Activated CD4-positive, alpha-beta T cell treated with anti-CD3 and anti-CD28 coated beads, Interleukin-2, amount 50 U/mL, for 16 hours (primary cell): Measurements from ENCODE around the gene GTF3A.
"Not testable (repeated sequence)": the region's sequence is repeated elsewhere in the genome, so short reads cannot be mapped to it uniquely, and the experiment has no call there.

Experiments used
- DNase-seq: peaks from one replicate; pipeline ENCODE4 v3.0.0-alpha.2; 2020

Gene GTF3A

DNA sequence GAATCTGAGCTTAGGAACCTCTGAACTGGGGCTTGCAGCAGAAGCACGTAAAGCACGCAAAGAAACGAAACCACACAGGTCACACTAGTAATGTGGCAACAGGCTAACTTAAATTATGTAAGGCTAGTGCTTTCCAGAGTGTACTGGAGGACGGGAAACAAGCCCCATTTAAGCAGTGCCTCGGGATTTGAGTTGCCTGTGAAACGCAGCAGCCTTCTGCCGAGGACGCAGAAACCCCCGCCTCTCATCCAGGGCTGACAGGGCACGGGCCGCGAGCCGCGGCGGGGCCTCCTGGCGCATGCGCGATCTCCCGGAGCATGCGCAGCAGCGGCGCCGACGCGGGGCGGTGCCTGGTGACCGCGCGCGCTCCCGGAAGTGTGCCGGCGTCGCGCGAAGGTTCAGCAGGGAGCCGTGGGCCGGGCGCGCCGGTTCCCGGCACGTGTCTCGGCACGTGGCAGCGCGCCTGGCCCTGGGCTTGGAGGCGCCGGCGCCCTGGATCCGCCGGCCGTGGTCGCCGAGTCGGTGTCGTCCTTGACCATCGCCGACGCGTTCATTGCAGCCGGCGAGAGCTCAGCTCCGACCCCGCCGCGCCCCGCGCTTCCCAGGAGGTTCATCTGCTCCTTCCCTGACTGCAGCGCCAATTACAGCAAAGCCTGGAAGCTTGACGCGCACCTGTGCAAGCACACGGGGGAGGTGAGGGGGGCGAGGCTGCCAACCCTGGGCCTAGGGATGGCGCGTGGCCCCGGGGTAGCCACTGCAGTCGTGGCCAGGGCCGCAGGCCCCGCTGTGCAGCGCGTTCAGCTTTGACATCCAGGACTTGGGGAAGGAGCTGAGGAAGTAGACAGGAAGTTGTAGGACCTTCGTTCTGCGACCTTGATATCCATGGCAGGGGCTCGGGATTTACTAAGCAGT lies at the start of gene GTF3A:
Gene GTF3A (plus strand): TSS at position 374 of the 912 bp plus-strand sequence.
- DNase-seq: peak; percentile 89

GRCh38 chr13:27374650-27375049 lies 49.8 kb upstream of the GTF3A start:
- DNase-seq: peak; percentile 78

- peak; percentile 45 for DNase-seq
Observed at GRCh38 chr13:27375686-27376326, 48.6 kb upstream of the GTF3A start.

DNA sequence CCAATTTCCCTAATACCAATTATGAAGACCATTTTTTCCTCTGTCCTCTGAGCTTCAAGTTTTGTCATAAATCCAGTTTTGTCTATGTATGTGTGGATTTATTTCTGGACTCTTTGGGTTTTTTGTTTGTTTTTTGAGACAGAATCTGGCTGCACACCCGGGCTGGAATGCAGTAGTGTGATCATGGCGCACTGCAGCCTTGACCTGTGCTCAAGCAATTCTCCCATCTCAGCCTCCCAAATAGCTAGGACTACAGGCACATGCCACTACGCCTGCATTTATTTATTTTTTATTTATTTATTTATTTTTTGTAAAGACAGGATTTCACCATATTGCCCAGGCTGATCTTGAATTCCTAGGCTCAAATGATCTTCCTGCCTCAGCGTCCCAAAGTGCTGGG lies 45.3 kb upstream of the GTF3A start:
- DNase-seq: no peak

DNA sequence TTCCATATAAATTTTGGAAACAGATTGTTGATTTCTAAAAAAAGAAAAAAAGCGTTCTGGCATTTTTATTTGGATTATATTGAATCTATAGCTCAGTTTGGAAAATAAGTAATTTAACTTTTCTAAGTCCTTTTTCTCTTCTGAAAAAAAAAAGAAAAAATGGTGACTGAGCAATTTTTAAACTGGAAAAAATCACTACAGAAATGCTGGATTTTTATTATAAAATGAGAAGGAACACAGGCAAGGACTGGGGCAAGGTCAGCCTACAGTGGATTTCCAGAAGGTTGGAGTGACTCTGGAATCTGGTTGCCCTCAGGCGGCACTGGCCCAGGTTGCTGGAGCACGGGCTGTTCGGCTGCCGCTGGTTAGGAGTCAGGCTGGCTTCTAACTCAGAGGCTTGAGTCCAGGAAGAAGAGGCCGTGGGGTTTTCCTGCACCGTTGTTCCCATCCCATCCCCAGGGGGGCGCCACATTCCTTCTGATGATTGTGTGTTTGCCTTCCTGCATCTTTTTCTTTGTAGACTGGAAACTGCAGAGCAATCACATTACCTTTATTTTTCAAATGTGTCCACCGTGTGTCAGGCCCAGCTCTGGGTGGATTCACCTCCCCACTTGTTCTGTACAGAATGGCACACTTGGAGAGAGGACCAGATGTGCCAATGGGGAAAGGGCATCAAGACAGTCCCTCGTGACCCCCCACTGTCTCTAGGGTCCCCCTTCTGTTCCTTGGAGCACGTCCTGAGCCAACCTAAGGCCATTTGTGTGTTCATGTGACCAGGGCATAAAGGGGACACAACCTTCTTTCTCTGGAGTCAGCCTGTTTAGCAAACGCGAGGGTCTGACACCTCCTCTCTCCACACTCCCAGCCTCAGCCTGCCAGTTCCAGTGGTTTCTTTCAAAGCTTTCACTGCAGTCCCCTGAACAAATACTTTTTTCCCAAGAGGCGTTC lies 44.5 kb upstream of the GTF3A start:
- peak; percentile 59 for DNase-seq

- no peak for DNase-seq
Observed at GRCh38 chr13:27381601-27382000, 42.8 kb upstream of the GTF3A start.

- DNase-seq: no peak
Observed at GRCh38 chr13:27383104-27383921, 41.1 kb upstream of the GTF3A start.

DNA sequence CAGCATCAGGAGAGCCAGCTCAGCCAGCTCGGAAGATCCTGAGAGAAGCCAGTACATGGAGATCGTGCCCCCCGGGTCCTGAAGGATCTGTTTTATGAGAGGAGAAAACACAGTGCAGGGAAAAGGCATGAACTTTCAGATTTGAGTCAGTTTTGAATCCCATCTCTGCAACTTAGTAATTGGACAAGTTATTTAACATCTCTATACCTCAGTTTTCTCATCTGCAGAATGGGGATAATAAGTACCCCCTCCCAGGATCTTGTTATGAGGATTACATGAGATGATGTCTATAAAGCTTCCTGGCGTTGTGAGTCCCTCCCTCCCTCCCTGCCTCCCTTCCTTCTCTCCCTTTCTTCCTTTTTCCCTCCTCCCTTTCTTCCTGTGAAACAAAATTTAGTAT lies 40.1 kb upstream of the GTF3A start:
- no peak for DNase-seq

- DNase-seq: no peak
Observed at GRCh38 chr13:27388241-27388640, 36.2 kb upstream of the GTF3A start.

DNA sequence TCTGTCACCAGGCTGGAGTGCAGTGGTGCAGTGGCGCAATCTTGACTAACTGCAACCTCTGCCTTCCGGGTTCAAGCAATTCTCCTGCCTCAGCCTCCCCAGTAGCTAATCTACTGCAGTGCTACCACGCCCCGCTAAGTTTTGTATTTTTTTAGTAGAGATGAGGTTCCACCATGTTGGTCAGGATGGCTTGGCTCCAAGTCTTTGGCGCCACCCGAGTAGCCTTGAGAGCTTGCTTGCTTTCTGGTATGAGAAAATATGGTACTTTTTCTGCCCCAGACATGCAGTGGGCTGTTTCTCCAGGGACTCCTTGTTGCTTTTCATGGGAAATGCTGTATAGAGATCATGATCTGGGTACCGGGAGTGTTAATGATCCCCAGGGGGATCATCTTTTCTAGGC lies 34.5 kb upstream of the GTF3A start:
- no peak for DNase-seq

DNA sequence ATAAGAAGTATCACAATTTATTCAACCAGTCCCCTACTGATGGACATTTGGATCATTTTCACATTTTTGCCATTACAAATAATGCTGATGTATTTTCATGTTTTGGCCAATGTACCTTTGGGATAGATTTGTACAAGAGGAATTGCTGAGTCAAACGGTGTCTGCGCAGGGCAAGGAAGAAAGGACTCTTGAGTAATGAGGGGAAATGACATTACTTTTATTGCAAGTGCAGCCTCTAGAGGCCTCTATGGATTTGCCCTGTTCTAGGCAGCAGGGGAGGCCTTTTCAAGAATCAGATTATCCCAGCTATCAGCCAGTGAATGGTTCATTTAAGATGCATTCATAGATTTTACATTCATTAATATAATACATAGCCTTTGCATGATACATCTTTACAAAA lies 32.9 kb upstream of the GTF3A start:
- DNase-seq: no peak

- no peak for DNase-seq
Observed at GRCh38 chr13:27393101-27393500, 31.3 kb upstream of the GTF3A start.

- no peak for DNase-seq
Observed at GRCh38 chr13:27395007-27395510, 29.4 kb upstream of the GTF3A start.

DNA sequence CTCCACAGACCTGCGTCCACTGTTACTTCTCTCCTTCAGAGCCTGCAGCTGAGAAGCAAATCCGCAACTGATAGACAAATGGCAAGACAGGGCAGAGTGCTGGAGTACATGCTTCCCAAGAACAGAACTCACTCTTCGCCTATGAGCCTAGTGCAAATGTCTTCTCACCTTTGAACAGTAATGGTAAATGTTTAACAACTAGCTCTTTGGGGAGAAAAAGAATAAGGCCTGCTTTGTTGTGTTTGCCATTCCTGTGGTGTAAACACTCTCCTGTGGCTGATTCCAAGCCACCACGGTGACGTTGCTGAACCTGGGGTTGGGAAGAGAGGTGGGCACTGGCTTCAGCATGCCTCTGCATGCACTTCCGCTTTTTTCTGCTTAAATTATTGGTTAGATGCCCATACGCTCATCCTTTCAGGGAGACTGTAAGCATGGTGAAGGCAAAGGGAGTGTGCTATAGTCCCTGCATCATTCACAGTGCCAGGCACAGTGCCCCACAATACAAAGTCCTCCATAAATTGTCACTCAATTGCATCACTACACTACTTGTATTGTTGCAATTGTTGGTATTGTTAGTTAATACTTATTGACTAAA lies 28.1 kb upstream of the GTF3A start:
- DNase-seq: no peak

GRCh38 chr13:27398360-27398759 lies 26.1 kb upstream of the GTF3A start:
- DNase-seq: no peak

GRCh38 chr13:27400405-27400804 lies 24.0 kb upstream of the GTF3A start:
- not testable (repeated sequence) for DNase-seq

DNA sequence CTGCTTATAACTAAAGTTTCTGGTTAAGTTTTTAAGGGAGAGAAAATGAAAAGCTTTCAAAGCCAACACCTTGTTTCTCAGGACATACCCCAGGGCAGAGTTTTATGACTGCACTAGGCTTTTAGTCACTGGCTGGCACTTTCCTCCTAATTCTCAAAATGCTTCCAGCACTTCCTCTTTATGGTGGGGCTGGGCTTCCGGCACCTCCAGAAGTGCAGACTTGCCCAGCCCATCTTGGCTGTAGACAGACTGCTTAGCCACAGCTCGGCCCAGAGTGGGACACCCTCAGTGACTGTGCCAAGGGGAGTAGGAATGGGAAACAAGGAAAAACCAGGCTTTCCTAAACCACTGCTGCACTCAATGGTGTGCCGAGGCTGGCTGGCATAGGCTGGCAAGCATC lies 23.2 kb upstream of the GTF3A start:
- no peak for DNase-seq

GRCh38 chr13:27403203-27403678 lies 21.2 kb upstream of the GTF3A start:
- DNase-seq: peak; percentile 23

- no peak for DNase-seq
Observed at GRCh38 chr13:27403727-27404385, 20.6 kb upstream of the GTF3A start.

- no peak for DNase-seq
Observed at GRCh38 chr13:27404680-27405079, 19.7 kb upstream of the GTF3A start.
